Measurements from ENCODE around the gene DIP2C.

Gene DIP2C

GRCh38 chr10:590721-591120 lies 98.7 kb downstream of the DIP2C start:
- H3K36me3 ChIP-seq (replicated peaks): no peaks in the 10 kb centered on the region
- TF ChIP-seq CTCF (IDR thresholded peaks at IDR 0.05; ENCODE audit: low read depth, low read length, missing control alignments): no peak
- H3K4me3 ChIP-seq (ENCODE audit: low read depth, low read length): no peak overlapping the region
- H3K27ac ChIP-seq: no peak overlapping the region
- DNase-seq: no peak
- H3K27me3 ChIP-seq (replicated peaks): no peaks in the 10 kb centered on the region
- in situ Hi-C loops (cut with HindIII; ENCODE audit: low pct_ligation_motif_present, low sequenced_read_pairs): no loop called here

GRCh38 chr10:589961-590680 lies 99.3 kb downstream of the DIP2C start:
- in situ Hi-C loops (cut with HindIII; ENCODE audit: low pct_ligation_motif_present, low sequenced_read_pairs): no loop called here
- DNase-seq: no peak
- TF ChIP-seq CTCF (IDR thresholded peaks at IDR 0.05; ENCODE audit: low read depth, low read length, missing control alignments): no peak
- Histone ChIP-seq H3K36me3 (replicated peaks) (no peaks in the 10 kb centered on the region), H3K27me3 (replicated peaks) (no peaks in the 10 kb centered on the region), H3K27ac (no peak overlapping the region), H3K4me3 (ENCODE audit: low read depth, low read length) (no peak overlapping the region)

- Histone ChIP-seq H3K27me3 (replicated peaks) (no peaks in the 10 kb centered on the region), H3K4me3 (ENCODE audit: low read depth, low read length) (no peak overlapping the region), H3K36me3 (replicated peaks) (no peaks in the 10 kb centered on the region), H3K27ac (no peak overlapping the region)
- in situ Hi-C loops (cut with HindIII; ENCODE audit: low pct_ligation_motif_present, low sequenced_read_pairs): no loop called here
- peak; percentile 63 for DNase-seq
- peak; percentile 65 for TF ChIP-seq CTCF (IDR thresholded peaks at IDR 0.05; ENCODE audit: low read depth, low read length, missing control alignments)
Measured at GRCh38 chr10:588246-589165, 101.0 kb downstream of the DIP2C start.

GRCh38 chr10:586716-587115 lies 102.8 kb downstream of the DIP2C start:
- in situ Hi-C loops (cut with HindIII; ENCODE audit: low pct_ligation_motif_present, low sequenced_read_pairs): no loop called here
- Histone ChIP-seq H3K27ac (no peak overlapping the region), H3K4me3 (ENCODE audit: low read depth, low read length) (no peak overlapping the region), H3K27me3 (replicated peaks) (no peaks in the 10 kb centered on the region), H3K36me3 (replicated peaks) (no peaks in the 10 kb centered on the region)
- TF ChIP-seq CTCF (IDR thresholded peaks at IDR 0.05; ENCODE audit: low read depth, low read length, missing control alignments): no peak
- no peak for DNase-seq

GRCh38 chr10:586151-586550 lies 103.3 kb downstream of the DIP2C start:
- no peaks in the 10 kb centered on the region for H3K36me3 ChIP-seq (replicated peaks)
- H3K27me3 ChIP-seq (replicated peaks): no peaks in the 10 kb centered on the region
- no peak overlapping the region for H3K4me3 ChIP-seq (ENCODE audit: low read depth, low read length)
- in situ Hi-C loops (cut with HindIII; ENCODE audit: low pct_ligation_motif_present, low sequenced_read_pairs): no loop called here
- no peak for TF ChIP-seq CTCF (IDR thresholded peaks at IDR 0.05; ENCODE audit: low read depth, low read length, missing control alignments)
- no peak overlapping the region for H3K27ac ChIP-seq
- DNase-seq: no peak

All from brain microvascular endothelial cell (primary cell).